EL (cell line): ENCODE results near the gene TTC23.

Experiments
- DNase-seq: peaks from one replicate; pipeline ENCODE4 v3.0.0-alpha.2; 2016

The TTC23 gene

DNA sequence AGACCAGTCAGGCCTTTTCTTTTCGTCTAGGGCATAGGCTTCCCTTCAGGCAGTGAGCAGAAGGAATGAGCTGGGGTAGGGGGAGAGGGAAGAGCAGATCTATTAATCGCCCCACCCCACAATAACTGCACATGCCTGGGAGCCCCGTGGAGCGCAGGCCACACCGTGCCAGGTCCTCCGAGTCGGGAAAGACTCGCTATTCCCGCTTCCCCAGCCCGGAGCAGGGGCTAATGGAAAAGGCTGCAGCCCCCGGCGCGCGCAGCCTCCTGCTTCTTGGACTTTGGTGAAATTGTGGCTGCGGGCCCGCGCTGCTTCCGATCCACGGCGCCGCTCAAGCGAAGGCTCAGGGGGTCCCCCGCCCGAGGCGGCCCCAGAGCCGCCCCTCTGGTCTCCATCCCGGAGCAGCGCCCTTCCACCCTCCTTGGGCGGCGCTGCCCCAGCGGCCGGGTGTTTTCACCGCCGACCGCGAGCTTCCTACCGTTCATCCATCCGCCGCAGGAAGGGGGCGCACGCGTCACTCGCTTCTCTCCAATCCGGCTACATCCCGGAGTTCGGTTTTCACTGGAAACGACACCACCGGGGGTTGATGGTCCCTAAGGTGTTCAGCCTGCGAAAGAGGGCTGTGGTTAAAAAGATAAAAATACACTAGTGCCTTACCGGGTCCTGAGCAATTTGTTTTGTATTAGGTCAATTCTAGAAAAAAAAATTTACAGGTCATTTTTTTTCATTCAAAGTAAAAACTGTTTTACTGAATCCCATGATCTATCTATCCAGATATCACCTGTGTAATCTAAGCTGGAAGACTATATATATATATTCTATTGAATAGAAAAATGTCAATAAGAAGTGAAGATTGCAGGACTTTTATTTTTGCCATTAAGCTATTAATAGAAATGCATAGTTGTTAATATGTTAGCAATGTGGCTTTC lies 148.9 kb downstream of the TTC23 start:
- peak; percentile 71 for DNase-seq

DNA sequence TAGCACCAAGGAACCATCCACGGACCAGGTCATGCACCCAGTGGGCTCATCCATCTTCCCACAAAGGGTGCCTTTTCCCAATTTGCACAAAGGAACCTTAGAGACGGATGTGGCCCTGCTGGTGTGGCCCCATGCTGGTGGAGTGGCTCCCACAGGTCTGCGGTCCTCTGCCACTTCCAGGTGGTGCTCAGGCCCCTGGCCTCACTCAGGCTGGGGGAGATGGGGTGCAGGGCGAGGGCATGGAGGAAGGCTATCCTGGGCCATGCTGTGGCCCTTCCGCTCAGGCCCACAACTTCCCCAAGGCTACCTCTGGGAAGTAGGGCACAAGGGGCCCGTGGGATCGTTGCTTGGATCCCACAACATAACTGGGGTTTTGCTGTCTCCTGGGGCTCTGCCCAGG lies 149.7 kb downstream of the TTC23 start:
- DNase-seq, result no peak

DNA sequence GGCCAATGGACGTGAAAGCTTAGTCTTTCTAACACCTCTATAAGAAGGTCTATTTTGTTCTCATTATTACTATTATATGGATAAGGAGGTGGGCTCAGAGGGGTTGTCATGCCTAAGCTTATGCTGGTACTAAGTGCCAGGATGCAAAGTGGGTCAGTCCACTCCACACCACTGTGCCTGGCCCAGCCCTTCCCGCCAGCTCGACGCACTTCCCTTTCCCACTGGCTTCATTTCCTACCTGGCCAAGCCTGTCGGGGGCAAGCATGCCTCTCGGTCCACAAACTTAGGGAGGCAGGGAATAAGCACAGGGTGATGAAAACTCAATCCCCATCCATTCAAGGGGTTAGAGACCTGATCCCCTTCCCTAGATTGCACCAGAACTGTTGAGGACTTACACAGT lies 150.4 kb downstream of the TTC23 start:
- no peak for DNase-seq

DNA sequence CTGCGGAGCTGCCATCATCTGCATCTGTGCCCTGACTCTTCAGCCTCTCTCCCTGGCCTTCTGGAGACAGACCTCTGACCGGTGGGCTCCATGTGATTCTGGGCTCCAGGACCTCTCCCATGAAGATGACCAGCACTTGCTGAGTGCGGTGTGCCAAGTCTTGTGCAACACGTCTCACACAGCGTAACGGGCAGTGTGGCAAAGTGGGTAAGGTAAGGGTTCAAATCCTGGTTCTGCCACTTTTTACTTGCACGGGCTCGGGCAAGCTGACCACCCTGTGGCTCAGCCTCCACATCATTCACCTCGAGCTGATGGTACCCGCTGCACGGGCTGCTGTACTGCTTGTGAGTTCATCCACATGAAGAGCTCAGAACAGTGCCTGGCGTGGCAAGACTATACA lies 151.0 kb downstream of the TTC23 start:
- no peak for DNase-seq

DNA sequence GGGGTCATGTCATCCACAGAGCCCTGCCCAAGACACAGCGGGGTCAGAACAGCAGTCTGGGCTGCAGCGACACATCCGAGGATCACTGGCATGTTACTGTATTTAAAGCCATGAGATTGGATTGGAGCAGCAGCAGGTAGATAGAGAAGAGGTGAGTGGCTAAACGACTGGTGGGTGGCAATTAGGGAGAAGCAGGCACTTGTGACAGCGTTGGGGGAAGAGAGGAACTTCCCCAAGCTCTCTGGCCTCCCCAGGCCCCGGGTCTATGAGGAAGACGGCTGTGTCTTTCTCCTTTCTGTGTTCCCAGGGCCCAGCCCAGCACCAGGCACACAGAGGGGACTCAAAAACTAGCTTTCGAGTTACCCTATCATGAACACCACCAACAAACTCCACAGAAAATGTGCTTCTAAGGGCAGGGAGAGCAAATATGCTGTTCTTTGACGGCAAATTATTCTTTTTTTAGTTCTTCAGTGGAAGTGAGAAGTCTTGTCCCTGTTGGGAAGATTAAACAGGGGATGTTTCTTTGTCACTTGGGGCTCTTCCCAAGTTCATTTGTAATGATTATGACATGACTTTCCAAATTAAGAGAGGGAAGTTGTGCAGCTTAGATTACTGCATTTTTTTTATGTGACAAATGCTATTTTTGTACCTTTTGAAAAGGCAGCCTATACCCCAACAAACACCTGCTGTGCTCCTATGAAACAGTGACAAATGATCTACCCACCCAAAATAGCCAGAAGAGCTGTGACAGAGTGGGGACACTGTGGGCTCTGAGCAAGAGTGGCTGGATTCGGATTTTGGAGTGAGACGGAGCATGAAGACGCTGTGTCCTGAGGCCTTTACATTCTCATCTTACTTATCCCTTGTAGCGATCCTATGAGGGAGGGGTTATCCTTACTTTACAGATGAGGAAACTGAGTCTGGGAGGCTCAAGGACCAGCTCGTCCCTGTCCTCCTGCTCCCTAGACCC lies 151.7 kb downstream of the TTC23 start:
- DNase-seq, result no peak

DNA sequence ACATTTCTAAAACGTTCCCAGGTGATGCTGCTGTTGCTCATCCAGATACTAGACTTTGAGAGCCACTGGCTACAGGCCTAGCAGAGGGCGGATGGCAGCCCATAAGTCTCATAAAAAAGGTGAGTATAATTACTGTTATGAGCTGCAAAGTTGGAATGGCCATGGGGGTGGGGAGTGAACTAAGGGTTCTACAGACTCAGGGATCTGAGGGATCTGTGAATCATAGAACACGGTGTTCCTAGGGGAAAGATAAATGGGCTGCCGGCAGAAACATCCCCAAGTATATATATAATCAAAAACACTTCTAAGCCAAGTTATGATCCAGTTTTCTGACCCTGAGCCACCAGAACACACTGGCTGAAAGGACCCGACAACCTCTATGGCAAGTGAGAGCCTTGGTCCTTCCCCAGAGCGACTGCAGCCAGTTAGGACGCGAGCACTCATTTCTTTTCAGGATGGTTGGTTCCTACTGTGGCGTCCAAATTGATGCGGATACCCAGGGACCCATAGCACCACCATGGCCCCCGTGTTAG lies 152.4 kb downstream of the TTC23 start:
- no peak for DNase-seq

DNA sequence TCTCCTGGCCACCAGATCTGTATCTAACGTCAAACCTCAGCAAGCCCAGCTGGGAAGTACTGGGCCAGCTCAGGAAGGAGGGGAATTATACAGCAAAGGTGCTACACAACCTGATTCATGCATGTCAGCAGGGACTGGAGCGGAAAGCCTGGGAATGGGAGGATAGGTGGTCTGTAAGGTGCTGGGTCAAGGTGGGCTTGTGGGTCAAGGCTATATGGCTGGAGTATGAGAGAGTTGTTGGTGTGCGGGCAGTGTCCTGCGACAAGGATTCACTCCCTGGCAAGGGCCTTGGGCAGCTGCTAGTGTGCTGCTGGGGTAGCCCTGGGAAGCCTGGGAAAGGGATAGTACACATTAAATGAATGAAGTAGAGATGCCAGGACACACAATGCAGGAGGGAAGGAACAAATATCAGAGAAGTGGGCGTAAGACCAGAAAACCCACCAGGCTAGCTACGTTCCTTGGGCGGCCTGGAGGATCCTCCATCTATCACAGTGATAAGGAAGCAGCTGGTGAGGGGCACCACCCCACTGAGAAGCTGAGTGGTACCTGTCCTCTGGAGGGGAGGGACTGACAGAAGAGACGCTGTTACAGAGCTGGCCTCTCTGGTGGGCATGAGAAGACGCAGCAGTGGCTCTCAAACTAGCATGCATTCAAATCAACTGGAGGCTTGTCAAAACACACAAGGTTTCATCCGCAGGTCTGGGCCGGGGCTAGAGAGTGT lies 153.0 kb downstream of the TTC23 start:
- no peak for DNase-seq

DNA sequence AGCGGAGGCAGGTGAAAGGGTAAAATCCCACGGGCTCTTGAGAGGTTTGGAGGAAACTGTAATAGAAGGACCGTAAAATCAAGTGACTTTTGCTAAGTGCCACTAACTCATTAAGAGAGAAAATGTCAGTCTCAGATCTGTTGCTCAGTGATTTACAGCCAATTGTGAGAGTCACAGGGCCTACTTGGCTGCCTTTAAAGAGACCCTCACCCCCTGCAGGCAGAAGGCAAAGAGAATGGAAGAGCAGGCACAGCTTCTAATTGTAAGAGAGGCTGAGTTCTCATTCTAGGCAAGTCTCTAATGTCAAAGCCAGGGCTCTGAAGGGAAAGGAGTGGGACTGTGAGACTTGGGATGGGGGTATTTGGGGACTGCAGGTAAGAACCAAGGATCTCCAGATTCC lies 153.8 kb downstream of the TTC23 start:
- no peak for DNase-seq

DNA sequence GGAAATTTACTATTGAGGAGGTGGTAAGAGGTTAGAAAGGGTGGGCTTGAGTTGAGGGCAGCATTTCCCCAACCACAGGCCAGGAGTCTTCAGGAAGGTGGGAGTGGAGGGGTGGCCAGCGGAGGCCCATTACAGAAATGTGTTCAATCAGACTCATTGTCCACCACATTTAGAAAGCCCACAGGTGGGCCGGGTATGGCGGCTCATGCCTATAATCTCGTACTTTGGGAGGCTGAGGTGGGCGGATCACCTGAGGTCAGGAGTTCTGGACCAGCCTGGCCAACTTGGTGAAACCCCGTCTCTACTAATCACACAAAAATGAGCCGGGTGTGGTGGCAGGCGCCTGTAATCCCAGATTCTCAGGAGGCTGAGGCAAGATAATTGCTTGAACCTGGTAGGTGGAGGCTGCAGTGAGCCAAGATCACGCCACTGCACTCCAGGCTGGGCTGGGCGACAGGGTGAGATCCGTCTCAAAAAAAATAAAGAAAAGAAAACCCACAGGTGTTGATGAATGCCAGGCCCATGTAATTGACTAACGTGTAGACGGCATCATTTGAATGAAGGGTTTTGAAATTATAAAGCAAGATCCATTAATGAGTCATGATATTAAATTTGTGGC lies 156.7 kb downstream of the TTC23 start:
- no peak for DNase-seq

DNA sequence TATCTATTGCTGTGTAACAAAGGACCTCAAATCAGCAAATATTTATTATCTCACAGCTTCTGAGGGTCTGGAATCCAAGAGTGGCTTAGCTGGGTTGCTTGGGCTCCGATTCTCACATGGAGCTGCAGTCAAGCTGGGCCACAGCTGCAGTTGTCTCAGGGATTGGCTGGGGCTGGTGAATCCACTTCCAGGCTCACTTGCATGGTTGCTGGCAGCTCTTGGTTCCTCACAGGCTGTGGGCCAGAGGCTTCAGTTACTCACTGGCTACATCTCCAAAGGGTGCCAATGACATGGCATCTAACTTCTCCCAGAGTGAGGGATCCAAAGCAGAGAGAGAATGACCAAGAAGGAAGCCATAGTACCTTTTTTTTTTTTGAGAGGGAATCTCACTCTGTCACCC lies 158.4 kb downstream of the TTC23 start:
- no peak for DNase-seq

DNA sequence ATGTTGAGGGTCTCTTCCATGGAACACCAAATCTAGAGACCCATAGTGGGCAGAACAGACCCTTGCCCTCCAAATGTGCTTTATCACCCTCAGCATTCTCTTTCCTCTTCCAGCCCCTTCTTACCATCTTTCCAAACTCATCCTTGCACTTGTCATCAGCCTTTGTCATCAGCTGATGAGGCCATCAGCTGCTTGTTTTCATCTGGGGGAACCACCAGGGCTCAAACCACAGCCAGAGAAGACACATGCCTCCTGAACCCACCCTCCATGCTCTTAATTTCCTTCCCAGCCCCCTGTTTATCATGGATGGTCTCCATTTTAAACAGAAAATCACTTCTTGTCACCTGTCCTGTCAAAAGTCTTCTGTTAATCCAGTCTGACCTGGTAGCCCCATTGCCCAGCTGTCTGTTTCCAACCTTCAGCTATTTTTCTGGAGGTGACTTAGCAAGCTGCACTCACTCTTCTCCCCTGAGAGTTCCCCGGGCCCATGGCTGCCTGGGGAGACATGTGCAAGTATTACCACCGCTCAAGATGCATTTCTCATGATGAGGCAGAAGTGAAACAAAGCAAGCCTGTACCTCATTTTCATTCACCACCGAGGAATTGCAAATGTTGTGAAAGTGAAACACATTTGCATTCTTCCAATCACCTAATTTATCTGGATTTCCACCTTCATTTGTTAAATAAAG lies 159.2 kb downstream of the TTC23 start:
- no peak for DNase-seq

DNA sequence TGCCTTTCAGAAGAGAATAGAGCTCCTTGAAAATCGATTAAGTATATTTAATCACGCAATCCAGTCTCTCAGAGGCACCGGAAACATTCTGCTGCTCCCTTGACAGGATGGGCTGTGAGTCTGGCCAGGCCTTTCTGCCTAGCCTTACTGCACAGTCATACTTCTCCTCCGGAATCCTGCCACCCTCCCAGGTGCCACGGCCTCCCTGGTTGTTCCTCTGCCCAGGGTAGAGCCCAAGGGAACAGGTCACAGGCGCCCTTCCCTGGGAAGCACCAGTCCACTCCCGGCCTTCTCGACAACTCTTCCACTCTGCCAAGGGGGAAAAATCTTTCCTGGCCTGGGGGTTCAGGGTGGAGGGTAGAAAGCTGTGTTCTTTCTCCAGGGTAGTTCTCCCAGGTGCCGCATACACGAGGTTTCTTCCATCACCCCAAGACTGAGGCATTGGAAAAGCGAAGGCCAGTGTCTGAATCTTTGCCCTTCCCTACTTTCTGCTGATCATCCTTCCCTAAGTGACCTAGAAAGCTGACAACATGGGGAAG lies 161.9 kb downstream of the TTC23 start:
- no peak for DNase-seq

DNA sequence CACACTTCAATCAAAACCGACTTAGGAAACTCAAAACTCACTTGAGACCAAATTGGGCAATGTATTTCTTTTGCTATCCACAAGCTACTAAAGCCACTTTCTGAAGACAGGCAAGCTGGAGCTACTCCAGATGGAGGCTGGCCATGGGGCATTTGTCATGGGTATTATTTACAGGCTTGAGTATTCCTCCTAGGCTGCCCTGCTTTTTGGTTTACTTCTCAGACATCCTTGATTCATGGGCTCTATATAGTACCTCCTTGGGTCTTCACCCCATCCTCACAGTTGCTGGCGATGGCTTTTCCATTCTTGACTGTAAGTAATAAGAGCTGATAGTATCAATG lies 163.1 kb downstream of the TTC23 start:
- no peak for DNase-seq
